Natural killer cell (primary cell): ENCODE data around the gene COMMD7. TPM values are rescaled to one million over a fixed set of nuclear protein-coding genes. Genes with fewer than 3 reads are reported as not detected.
"Not testable (repeated sequence)": the region's sequence is repeated elsewhere in the genome, so short reads cannot be mapped to it uniquely, and the experiment has no call there.

Source experiments
- ATAC-seq, 3 donors: fragments of 150-1000 bp in 2 of 3; fragments of 200-7000 bp in 1 of 3; cut with Tn5 transposase; 1 replicate in 1 of 3; 2 replicates in 2 of 3; pipeline ENCODE4 v1.10.0; 2021; ENCODE audit warnings: mild to moderate bottlenecking in 2 of 3, moderate library complexity in 2 of 3
- DNase-seq, 2 donors: peaks; one replicate each; pipeline versions ENCODE4 v3.0.0 to v3.0.0-alpha.2; 2013 to 2021; ENCODE audit warnings: mixed read lengths in 1 of 2
- H3K27ac ChIP-seq: one replicate; pipeline ENCODE4 v1.5.1; 2013; ENCODE audit warnings: mild to moderate bottlenecking, low read length
- H3K27me3 ChIP-seq: one replicate; pipeline ENCODE4 v1.6.1; 2013; ENCODE audit warnings: low read length; ENCODE audit not compliant: control insufficient read depth, insufficient read depth
- H3K36me3 ChIP-seq: one replicate; pipeline ENCODE4 v1.6.1; 2013; ENCODE audit warnings: low read length; ENCODE audit not compliant: control insufficient read depth, insufficient read depth
- H3K4me1 ChIP-seq: one replicate; pipeline ENCODE4 v1.6.1; 2013; ENCODE audit warnings: low read length; ENCODE audit not compliant: control insufficient read depth, insufficient read depth
- H3K4me3 ChIP-seq: one replicate; pipeline ENCODE4 v1.5.1; 2013; ENCODE audit warnings: low read length
- H3K9me3 ChIP-seq: one replicate; pipeline ENCODE4 v1.6.1; 2013; ENCODE audit warnings: low read length; ENCODE audit not compliant: control insufficient read depth, insufficient read depth
- H3K27ac Mint-ChIP-seq, 2 donors: one replicate each; pipeline ENCODE4 v1.8.0; 2022; ENCODE audit warnings: mild to moderate bottlenecking in 2 of 2, mixed read lengths in 2 of 2, moderate library complexity in 1 of 2
- H3K27me3 Mint-ChIP-seq, 2 donors: one replicate each; pipeline ENCODE4 v1.8.0; 2022; ENCODE audit warnings: low read depth in 2 of 2, mixed read lengths in 2 of 2
- H3K36me3 Mint-ChIP-seq: one replicate; pipeline ENCODE4 v1.8.0; 2022; ENCODE audit warnings: mixed read lengths
- H3K4me1 Mint-ChIP-seq, 2 donors: one replicate each; pipeline ENCODE4 v1.8.0; 2022; ENCODE audit warnings: mixed read lengths in 2 of 2
- H3K4me3 Mint-ChIP-seq: one replicate; pipeline ENCODE4 v1.8.0; 2022; ENCODE audit warnings: mild to moderate bottlenecking, moderate library complexity, mixed read lengths
- H3K9me3 Mint-ChIP-seq, 2 donors: one replicate each; pipeline ENCODE4 v1.8.0; 2022; ENCODE audit warnings: mixed read lengths in 2 of 2
- WGBS: methylation state at CpG from one replicate; pipeline ENCODE4 v1.1.7; 2013; ENCODE audit warnings: missing lambda C conversion rate; ENCODE audit not compliant: insufficient coverage; 5-methylcytosine and 5-hydroxymethylcytosine counted together
- intact Hi-C: fragments of 100-400 bp; cut with micrococcal nuclease; formaldehyde crosslinking; loops from one replicate; pipeline ENCODE4 v1.14.2; 2022
- total RNA-seq, 4 donors: library from RNA; stranded (reverse); fragments of 120-200 nt in 1 of 4; gene quantifications; one replicate each; pipeline versions ENCODE4 v1.2.3 to v1.2.4, GENCODE V29; 2013 to 2022
- TF ChIP-seq, protein P1 (sequence below): fragments of 200-600 bp; IDR thresholded peaks from one replicate; pipeline ENCODE4 v1.8.0; 2022; ENCODE audit warnings: antibody characterized with exemption

Gene COMMD7
- total RNA-seq, 3 donors from 2014 or later (not counting 1 experiment from before 2014, with no cell fraction given) = 56.7 to 72.1 (median 68.1) TPM

DNA sequence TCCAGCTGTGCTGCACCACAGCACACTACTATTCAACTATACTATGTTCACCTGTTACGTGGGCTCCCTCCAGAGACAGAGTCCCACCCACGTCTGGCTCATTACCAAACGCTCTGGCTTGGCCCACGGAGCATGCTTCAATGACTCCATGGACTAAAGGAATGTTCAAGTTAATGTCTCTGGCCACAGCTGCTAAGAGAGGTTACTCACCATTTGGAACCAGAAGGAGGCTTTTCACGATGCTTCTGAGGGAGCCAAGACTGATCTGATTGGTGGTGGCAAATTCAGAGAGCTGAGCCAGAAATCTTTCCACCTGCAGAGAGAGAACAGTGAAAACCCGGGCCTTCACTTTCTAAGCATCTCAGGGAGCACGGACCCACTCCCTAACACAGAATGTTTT, 15.6 kb downstream of the COMMD7 start:
- peak overlapping the region in 1 of 2 donors; percentile 81 for H3K27ac Mint-ChIP-seq
- no peaks in the 10 kb centered on the region for H3K27me3 Mint-ChIP-seq
- intact Hi-C loops = no loop called here

DNA sequence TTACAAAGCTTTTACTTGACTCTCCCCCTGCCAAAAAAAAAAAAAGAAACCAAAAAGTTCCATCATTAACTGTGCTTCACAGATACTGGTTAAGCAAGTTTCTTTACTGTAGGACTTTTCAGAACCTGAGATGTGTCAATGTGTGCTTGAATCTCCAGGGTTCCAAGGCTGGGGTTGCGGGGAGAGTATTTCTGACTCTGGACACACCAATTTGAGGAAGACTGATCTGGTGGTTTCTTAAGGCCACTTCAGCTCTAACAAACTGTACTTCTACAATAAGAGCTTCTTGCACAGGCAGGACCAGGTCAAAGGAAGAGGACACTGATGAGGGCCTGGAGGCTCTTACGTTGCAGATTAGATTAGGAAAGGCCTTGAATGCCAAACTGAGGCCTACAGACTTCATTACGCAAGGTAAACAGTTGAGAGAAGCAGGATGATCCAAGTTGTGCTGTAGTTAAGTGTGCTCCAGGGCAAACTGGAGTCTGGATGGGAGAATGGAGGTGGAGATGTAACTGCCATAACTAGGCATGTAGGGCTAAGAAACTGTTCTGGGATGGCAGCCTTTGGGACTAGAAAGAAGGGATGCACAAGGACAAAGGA, 24.4 kb downstream of the COMMD7 start:
- Histone ChIP-seq H3K9me3 (no peaks in the 10 kb centered on the region), H3K4me3 (no peak overlapping the region), H3K27ac (no peak overlapping the region), H3K4me1 (no peaks in the 10 kb centered on the region), H3K27me3 (no peaks in the 10 kb centered on the region), H3K36me3 (peaks cover 24% of the 10 kb centered on the region)
- ATAC-seq (no peak), DNase-seq (no peak)
- Mint-ChIP-seq H3K4me1 (peaks cover 0 to 6% of the 10 kb centered on the region in 2 donors), H3K27ac (peak overlapping the region in 1 of 2 donors; percentile 59), H3K36me3 (no peaks in the 10 kb centered on the region), H3K9me3 (no peaks in the 10 kb centered on the region), H3K4me3 (no peak overlapping the region), H3K27me3 (no peaks in the 10 kb centered on the region)
- intact Hi-C loops = no loop called here
- TF ChIP-seq, protein P1, sequence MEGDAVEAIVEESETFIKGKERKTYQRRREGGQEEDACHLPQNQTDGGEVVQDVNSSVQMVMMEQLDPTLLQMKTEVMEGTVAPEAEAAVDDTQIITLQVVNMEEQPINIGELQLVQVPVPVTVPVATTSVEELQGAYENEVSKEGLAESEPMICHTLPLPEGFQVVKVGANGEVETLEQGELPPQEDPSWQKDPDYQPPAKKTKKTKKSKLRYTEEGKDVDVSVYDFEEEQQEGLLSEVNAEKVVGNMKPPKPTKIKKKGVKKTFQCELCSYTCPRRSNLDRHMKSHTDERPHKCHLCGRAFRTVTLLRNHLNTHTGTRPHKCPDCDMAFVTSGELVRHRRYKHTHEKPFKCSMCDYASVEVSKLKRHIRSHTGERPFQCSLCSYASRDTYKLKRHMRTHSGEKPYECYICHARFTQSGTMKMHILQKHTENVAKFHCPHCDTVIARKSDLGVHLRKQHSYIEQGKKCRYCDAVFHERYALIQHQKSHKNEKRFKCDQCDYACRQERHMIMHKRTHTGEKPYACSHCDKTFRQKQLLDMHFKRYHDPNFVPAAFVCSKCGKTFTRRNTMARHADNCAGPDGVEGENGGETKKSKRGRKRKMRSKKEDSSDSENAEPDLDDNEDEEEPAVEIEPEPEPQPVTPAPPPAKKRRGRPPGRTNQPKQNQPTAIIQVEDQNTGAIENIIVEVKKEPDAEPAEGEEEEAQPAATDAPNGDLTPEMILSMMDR = no peak
- 97% methylated on average over 2 of the region's 3 CpGs for WGBS

More for the DNA sequence above, 15.6 kb downstream of the COMMD7 start:
- Histone ChIP-seq H3K4me1 (peaks cover 5% of the 10 kb centered on the region), H3K36me3 (peaks cover 27% of the 10 kb centered on the region), H3K27me3 (no peaks in the 10 kb centered on the region), H3K27ac (no peak overlapping the region), H3K9me3 (no peaks in the 10 kb centered on the region), H3K4me3 (no peak overlapping the region)
- no peak for ATAC-seq
- no peak for DNase-seq
- 76% methylated on average over 7 of the region's 7 CpGs for WGBS
- TF ChIP-seq, protein P1 = no peak
- Mint-ChIP-seq H3K9me3 (no peaks in the 10 kb centered on the region), H3K4me1 (peaks cover 14 to 23% of the 10 kb centered on the region in 2 donors), H3K4me3 (no peak overlapping the region), H3K36me3 (no peaks in the 10 kb centered on the region)

DNA sequence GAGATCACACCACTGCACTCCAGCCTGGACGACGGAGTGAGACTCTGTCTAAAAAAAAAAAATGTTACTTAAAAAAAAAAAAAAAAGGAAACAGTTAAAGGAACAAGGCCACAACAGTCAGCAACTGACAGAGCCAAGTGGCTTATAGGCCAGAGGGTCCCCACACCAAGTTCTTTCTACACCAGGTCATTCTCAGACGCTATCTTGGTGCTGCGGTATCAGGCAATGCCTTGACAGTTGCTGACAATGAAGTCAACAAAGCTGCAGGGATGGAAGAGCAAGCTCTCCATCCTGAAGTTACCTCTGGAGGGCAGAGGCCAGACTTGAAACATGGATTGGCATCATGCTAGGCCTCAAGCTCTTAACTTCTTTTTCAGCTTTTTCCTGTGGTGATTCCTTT, 31.9 kb downstream of the COMMD7 start:
- Histone ChIP-seq H3K36me3 (peaks cover 23% of the 10 kb centered on the region), H3K9me3 (no peaks in the 10 kb centered on the region), H3K4me1 (peaks cover 2% of the 10 kb centered on the region), H3K27me3 (no peaks in the 10 kb centered on the region), H3K4me3 (no peak overlapping the region), H3K27ac (no peak overlapping the region)
- Mint-ChIP-seq H3K9me3 (no peaks in the 10 kb centered on the region), H3K27ac (no peak overlapping the region), H3K4me3 (no peak overlapping the region), H3K27me3 (no peaks in the 10 kb centered on the region), H3K36me3 (no peaks in the 10 kb centered on the region), H3K4me1 (peaks cover 15 to 20% of the 10 kb centered on the region in 2 donors)
- ATAC-seq (no peak), DNase-seq (no peak)
- WGBS = 86% methylated on average over 4 of the region's 4 CpGs
- TF ChIP-seq, protein P1 = no peak
- intact Hi-C loops = no loop called here

DNA sequence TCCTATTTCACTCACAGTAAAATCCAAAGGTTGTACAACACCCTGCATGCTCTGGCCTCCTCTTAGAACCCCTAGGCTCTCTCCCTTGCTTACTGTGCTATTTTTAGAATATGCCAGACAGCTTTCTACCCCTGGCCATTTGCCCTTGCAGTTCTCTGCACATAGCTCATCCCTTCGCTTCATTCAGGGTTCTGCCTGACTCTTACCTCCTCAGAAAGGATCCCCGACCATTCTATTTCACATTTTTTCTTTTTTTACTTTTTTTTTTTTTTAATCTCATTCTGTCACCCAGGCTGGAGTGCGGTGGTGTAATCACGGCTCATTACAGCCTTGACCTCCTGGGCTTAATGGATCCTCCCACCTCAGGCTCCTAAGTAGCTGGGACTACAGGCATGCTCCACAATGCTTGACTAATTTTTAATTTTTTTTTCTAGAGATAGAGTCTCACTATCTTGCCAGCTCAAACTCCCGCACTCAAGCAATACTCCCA, 33.6 kb downstream of the COMMD7 start:
- H3K27ac ChIP-seq = no peak overlapping the region
- 100% methylated on average over 5 of the region's 5 CpGs for WGBS

DNA sequence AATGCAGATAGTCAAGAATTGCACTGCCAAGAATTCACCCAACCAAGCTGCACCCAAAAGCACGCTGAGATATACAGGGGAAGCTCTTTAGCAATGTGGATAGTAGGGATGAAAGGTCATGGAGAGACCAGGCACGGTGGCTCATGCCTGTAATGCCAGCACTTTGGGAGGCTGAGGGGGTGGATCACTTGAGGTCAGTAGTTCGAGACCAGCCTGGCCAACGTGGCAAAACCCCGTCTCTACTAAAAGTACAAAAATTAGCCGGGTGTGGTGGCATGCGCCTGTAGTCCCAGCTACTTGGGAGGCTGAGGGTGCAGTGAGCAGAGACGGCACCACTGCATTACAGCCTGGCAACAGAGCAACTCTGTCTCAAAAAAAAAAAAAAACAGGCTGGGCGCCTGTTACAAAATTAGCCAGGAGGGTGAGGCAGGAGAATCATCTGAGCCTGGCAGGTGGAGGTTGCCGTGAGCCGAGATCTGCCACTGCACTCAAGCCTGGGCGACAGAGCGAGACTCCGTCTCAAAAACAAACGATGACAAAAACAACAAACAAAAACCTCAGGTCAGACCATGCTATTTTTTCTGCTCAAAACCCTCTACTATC, 34.1 kb downstream of the COMMD7 start:
- H3K4me1 ChIP-seq, DNase-seq, H3K27me3 ChIP-seq, H3K36me3 Mint-ChIP-seq, H3K9me3 ChIP-seq, H3K4me3 ChIP-seq, ATAC-seq, H3K27me3 Mint-ChIP-seq, intact Hi-C loops, H3K9me3 Mint-ChIP-seq, H3K27ac ChIP-seq, H3K4me3 Mint-ChIP-seq: not testable (repeated sequence)
- 93% methylated on average over 15 of the region's 15 CpGs for WGBS
- Mint-ChIP-seq H3K27ac (peak overlapping the region; percentile 9 to 24), H3K4me1 (peaks cover 15 to 20% of the 10 kb centered on the region in 2 donors)
- peaks cover 32% of the 10 kb centered on the region for H3K36me3 ChIP-seq

More for the DNA sequence above, 33.6 kb downstream of the COMMD7 start:
- Mint-ChIP-seq H3K36me3 (no peaks in the 10 kb centered on the region), H3K27ac (peak overlapping the region; percentile 9 to 24), H3K9me3 (no peaks in the 10 kb centered on the region), H3K4me3 (no peak overlapping the region), H3K27me3 (no peaks in the 10 kb centered on the region), H3K4me1 (peaks cover 15 to 20% of the 10 kb centered on the region in 2 donors)
- DNase-seq (no peak), ATAC-seq (no peak)
- Histone ChIP-seq H3K4me3 (no peak overlapping the region), H3K27me3 (no peaks in the 10 kb centered on the region), H3K36me3 (peaks cover 28% of the 10 kb centered on the region), H3K9me3 (no peaks in the 10 kb centered on the region), H3K4me1 (peaks cover 2% of the 10 kb centered on the region)
- intact Hi-C loops = no loop called here
- TF ChIP-seq, protein P1 = no peak
